ENCODE results near the gene HERC3.

DNA sequence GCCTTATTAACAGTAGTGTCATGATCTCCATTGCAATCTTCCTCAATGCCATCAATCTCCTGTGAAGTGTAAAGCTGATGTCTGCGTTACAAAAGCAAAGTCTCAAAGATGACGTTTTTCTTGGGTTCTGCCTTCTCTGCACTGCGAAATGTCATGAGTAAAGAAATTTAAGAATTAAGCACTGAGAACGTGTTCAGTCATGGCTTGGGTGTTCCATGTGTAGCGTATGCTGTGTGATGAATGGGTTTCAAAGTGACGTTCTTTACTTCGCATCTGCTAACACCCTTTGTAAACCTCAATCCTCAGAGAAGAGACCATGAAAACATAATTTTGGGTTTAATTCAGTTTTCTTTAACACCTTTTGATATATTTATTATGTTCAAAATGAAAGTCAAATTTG, 104.3 kb downstream of the HERC3 start:
- TF ChIP-seq, protein P1, sequence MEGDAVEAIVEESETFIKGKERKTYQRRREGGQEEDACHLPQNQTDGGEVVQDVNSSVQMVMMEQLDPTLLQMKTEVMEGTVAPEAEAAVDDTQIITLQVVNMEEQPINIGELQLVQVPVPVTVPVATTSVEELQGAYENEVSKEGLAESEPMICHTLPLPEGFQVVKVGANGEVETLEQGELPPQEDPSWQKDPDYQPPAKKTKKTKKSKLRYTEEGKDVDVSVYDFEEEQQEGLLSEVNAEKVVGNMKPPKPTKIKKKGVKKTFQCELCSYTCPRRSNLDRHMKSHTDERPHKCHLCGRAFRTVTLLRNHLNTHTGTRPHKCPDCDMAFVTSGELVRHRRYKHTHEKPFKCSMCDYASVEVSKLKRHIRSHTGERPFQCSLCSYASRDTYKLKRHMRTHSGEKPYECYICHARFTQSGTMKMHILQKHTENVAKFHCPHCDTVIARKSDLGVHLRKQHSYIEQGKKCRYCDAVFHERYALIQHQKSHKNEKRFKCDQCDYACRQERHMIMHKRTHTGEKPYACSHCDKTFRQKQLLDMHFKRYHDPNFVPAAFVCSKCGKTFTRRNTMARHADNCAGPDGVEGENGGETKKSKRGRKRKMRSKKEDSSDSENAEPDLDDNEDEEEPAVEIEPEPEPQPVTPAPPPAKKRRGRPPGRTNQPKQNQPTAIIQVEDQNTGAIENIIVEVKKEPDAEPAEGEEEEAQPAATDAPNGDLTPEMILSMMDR (IDR thresholded peaks at IDR 0.05; ENCODE audit: low read length) = no peak
- TF ChIP-seq EZH2 (IDR thresholded peaks at IDR 0.05; ENCODE audit: borderline replicate concordance, low read length) = no peak
